SK-N-SH treated with all-trans-retinoic acid at 6 μM for 48 hours (cell line): ENCODE data around the gene NCS1.

ENCODE experiments used
- ATAC-seq: fragments of 200-7000 bp; cut with Tn5 transposase; 3 replicates; pipeline ENCODE4 v1.9.1; 2020; ENCODE audit warnings: mild to moderate bottlenecking, moderate library complexity
- ARNTL ChIP-seq: fragments of 450-650 bp; formaldehyde crosslinking; IDR thresholded peaks from 2 replicates; pipeline ENCODE4 v1.5.0; 2020; ENCODE audit warnings: low read depth, mild to moderate bottlenecking, moderate library complexity, borderline replicate concordance
- CREB5 ChIP-seq: fragments of 250-450 bp; sonication (Bioruptor Pico); IDR thresholded peaks from 2 replicates; pipeline ENCODE4 v1.5.1; 2020; ENCODE audit warnings: low read depth, mild to moderate bottlenecking, moderate library complexity
- CSDC2 ChIP-seq: fragments of 250-450 bp; sonication (Bioruptor Pico); IDR thresholded peaks from 2 replicates; pipeline ENCODE4 v1.5.0; 2020; ENCODE audit warnings: mild to moderate bottlenecking, moderate library complexity
- CSRNP3 ChIP-seq: fragments of 250-450 bp; sonication (Bioruptor Pico); IDR thresholded peaks from 2 replicates; pipeline ENCODE4 v1.5.1; 2021; ENCODE audit warnings: mild to moderate bottlenecking, moderate library complexity
- ESRRG ChIP-seq: fragments of 250-450 bp; sonication (Bioruptor Pico); IDR thresholded peaks from 2 replicates; pipeline ENCODE4 v1.6.1; 2021; ENCODE audit warnings: mild to moderate bottlenecking
- GLIS3 ChIP-seq: fragments of 250-450 bp; sonication (Bioruptor Pico); IDR thresholded peaks from 2 replicates; pipeline ENCODE4 v1.5.0; 2020; ENCODE audit warnings: mild to moderate bottlenecking, moderate library complexity
- OSR1 ChIP-seq: fragments of 250-450 bp; sonication (Bioruptor Pico); IDR thresholded peaks from 2 replicates; pipeline ENCODE4 v1.8.0; 2022; ENCODE audit warnings: moderate library complexity, mild to moderate bottlenecking, inconsistent platforms
- PATZ1 ChIP-seq: fragments of 250-450 bp; sonication (Bioruptor Pico); IDR thresholded peaks from 2 replicates; pipeline ENCODE4 v1.8.0; 2020; ENCODE audit warnings: mild to moderate bottlenecking, moderate library complexity, borderline replicate concordance
- POU6F1 ChIP-seq: fragments of 250-450 bp; sonication (Bioruptor Pico); IDR thresholded peaks from 2 replicates; pipeline ENCODE4 v1.8.0; 2021; ENCODE audit warnings: low read depth, mild to moderate bottlenecking, moderate library complexity, borderline replicate concordance
- PPARA ChIP-seq: fragments of 250-450 bp; sonication (Bioruptor Pico); IDR thresholded peaks from 2 replicates; pipeline ENCODE4 v1.5.0; 2020; ENCODE audit warnings: mild to moderate bottlenecking, borderline replicate concordance
- RARB ChIP-seq: fragments of 250-450 bp; sonication (Bioruptor Pico); IDR thresholded peaks from 2 replicates; pipeline ENCODE4 v1.8.0; 2021; ENCODE audit warnings: mild to moderate bottlenecking, moderate library complexity
- SNAI2 ChIP-seq: fragments of 250-450 bp; sonication (Bioruptor Pico); IDR thresholded peaks from 2 replicates; pipeline ENCODE4 v1.5.0; 2020; ENCODE audit warnings: mild to moderate bottlenecking, moderate library complexity
- TCF4 ChIP-seq: fragments of 250-450 bp; sonication (Bioruptor Pico); IDR thresholded peaks from 2 replicates; pipeline ENCODE4 v1.8.0; 2021; ENCODE audit warnings: mild to moderate bottlenecking, moderate library complexity, borderline replicate concordance
- TOX ChIP-seq: fragments of 250-450 bp; sonication (Bioruptor Pico); IDR thresholded peaks from 2 replicates; pipeline ENCODE4 v1.8.0; 2021; ENCODE audit warnings: mild to moderate bottlenecking, moderate library complexity, borderline replicate concordance
- TSHZ2 ChIP-seq: fragments of 250-450 bp; sonication (Bioruptor Pico); IDR thresholded peaks from 2 replicates; pipeline ENCODE4 v1.5.0; 2020; ENCODE audit warnings: mild to moderate bottlenecking, moderate library complexity
- ZFP3 ChIP-seq: fragments of 250-450 bp; sonication (Bioruptor Pico); IDR thresholded peaks from 2 replicates; pipeline ENCODE4 v1.5.0; 2020; ENCODE audit warnings: mild to moderate bottlenecking, moderate library complexity
- ZFP30 ChIP-seq: fragments of 450-650 bp; formaldehyde crosslinking; IDR thresholded peaks from 2 replicates; pipeline ENCODE4 v1.5.0; 2022; ENCODE audit warnings: mild to moderate bottlenecking, moderate library complexity
- ZNF70 ChIP-seq: fragments of 450-650 bp; formaldehyde crosslinking; IDR thresholded peaks from 2 replicates; pipeline ENCODE4 v1.5.0; 2020; ENCODE audit warnings: mild to moderate bottlenecking, moderate library complexity
- ZNF8 ChIP-seq: fragments of 450-650 bp; formaldehyde crosslinking; IDR thresholded peaks from 2 replicates; pipeline ENCODE4 v1.5.0; 2020; ENCODE audit warnings: mild to moderate bottlenecking, moderate library complexity

NCS1 gene

GRCh38 chr9:130177898-130178805 is 5.9 kb downstream of the NCS1 start:
- no peak for ATAC-seq
- TF ChIP-seq OSR1 (CRISPR knock-in tag) (no peak), POU6F1 (CRISPR knock-in tag) (no peak), CSDC2 (CRISPR knock-in tag) (no peak), TCF4 (CRISPR knock-in tag) (no peak), ZNF70 (no peak), GLIS3 (CRISPR knock-in tag) (no peak), CREB5 (CRISPR knock-in tag) (no peak), ZFP3 (CRISPR knock-in tag) (no peak), TOX (CRISPR knock-in tag) (no peak), ZFP30 (CRISPR knock-in tag) (no peak)

- TF ChIP-seq ZNF70: no peak
- no peak for TF ChIP-seq TCF4 (CRISPR knock-in tag)
- no peak for TF ChIP-seq ZFP30 (CRISPR knock-in tag)
- no peak for TF ChIP-seq OSR1 (CRISPR knock-in tag)
- TF ChIP-seq ESRRG (CRISPR knock-in tag): no peak
- TF ChIP-seq CREB5 (CRISPR knock-in tag): no peak
- no peak for TF ChIP-seq GLIS3 (CRISPR knock-in tag)
- TF ChIP-seq ZFP3 (CRISPR knock-in tag): no peak
- no peak for TF ChIP-seq RARB
- TF ChIP-seq PATZ1 (CRISPR knock-in tag): no peak
- TF ChIP-seq CSRNP3: no peak
- no peak for TF ChIP-seq POU6F1 (CRISPR knock-in tag)
- TF ChIP-seq PPARA (CRISPR knock-in tag): no peak
- TF ChIP-seq ARNTL (CRISPR knock-in tag): no peak
- TF ChIP-seq SNAI2 (CRISPR knock-in tag): no peak
- no peak for TF ChIP-seq TSHZ2 (CRISPR knock-in tag)
- TF ChIP-seq ZNF8 (CRISPR knock-in tag): no peak
- no peak for ATAC-seq
Measured at GRCh38 chr9:130179331-130179907, 7.2 kb downstream of the NCS1 start.
